IMR-90 (cell line): ENCODE results near the gene SPATS2L. TPM values are rescaled to one million over a fixed set of nuclear protein-coding genes. Genes with fewer than 3 reads are reported as not detected.

ENCODE experiments used
- ATAC-seq: fragments of 200-7000 bp; cut with Tn5 transposase; 2 replicates; pipeline ENCODE4 v1.9.1; 2020; ENCODE audit warnings: low read depth, mild to moderate bottlenecking, moderate library complexity
- BruUV-seq: library from RNA; stranded (reverse); fragments of 400-500 nt; replicated peaks from 2 replicates; lab custom pipeline; 2021; lab: Mats Ljungman, UMichigan
- CTCF ChIA-PET: fragments of 300-600 bp; formaldehyde crosslinking; extraction: SDS; loops from one replicate; lab custom pipeline; 2021; ENCODE audit warnings: antibody characterized with exemption; lab: Yijun Ruan, JAX
- POLR2A ChIA-PET: fragments of 300-600 bp; sonication (Branson Sonifier 250); formaldehyde crosslinking; loops from one replicate; lab custom pipeline; 2022; ENCODE audit warnings: antibody characterized with exemption; ENCODE audit not compliant: unreplicated experiment; lab: Charles Lee
- DNase-seq: peaks from one replicate; pipeline ENCODE4 v3.0.0; 2013
- H2AFZ ChIP-seq: replicated peaks from 2 replicates; pipeline ENCODE3; 2013; ENCODE audit warnings: low read length, mild to moderate bottlenecking; ENCODE audit not compliant: poor library complexity
- H2AK5ac ChIP-seq: 2 replicates; pipeline ENCODE4 v1.6.1; 2013; ENCODE audit warnings: low read depth, low read length, inconsistent platforms
- H2AK9ac ChIP-seq: replicated peaks from 2 replicates; pipeline ENCODE3; 2013; ENCODE audit warnings: mild to moderate bottlenecking, low read depth, low read length, moderate library complexity; ENCODE audit not compliant: poor library complexity
- H2BK120ac ChIP-seq: 2 replicates; pipeline ENCODE4 v1.6.1; 2013; ENCODE audit warnings: low read depth, low read length, inconsistent platforms
- H2BK15ac ChIP-seq: 3 replicates; pipeline ENCODE4 v1.6.1; 2013; ENCODE audit warnings: low read depth, low read length, inconsistent platforms
- H2BK20ac ChIP-seq: 2 replicates; pipeline ENCODE4 v1.6.1; 2013; ENCODE audit warnings: low read depth, mild to moderate bottlenecking, inconsistent platforms, low read length, moderate library complexity
- H2BK5ac ChIP-seq: 2 replicates; pipeline ENCODE4 v1.6.1; 2013; ENCODE audit warnings: mild to moderate bottlenecking, low read depth, low read length, inconsistent platforms; ENCODE audit not compliant: poor library complexity, severe bottlenecking
- H3K14ac ChIP-seq: replicated peaks from 2 replicates; pipeline ENCODE4 v1.6.1; 2013; ENCODE audit warnings: low read depth, low read length, inconsistent platforms
- H3K18ac ChIP-seq: 2 replicates; pipeline ENCODE4 v1.6.1; 2013; ENCODE audit warnings: low read depth, low read length, control low read depth
- H3K23ac ChIP-seq: 2 replicates; pipeline ENCODE4 v1.6.1; 2013; ENCODE audit warnings: low read depth, low read length, inconsistent platforms
- H3K27ac ChIP-seq: 2 replicates; pipeline ENCODE4 v1.5.1; 2013; ENCODE audit warnings: mild to moderate bottlenecking, control low read depth, low read length; ENCODE audit not compliant: insufficient read depth
- H3K27me3 ChIP-seq: 2 replicates; pipeline ENCODE4 v1.6.1; 2013; ENCODE audit warnings: low read length; ENCODE audit not compliant: control insufficient read depth, insufficient read depth
- H3K36me3 ChIP-seq: 2 replicates; pipeline ENCODE4 v1.6.1; 2013; ENCODE audit warnings: low read length, mixed read lengths; ENCODE audit not compliant: control insufficient read depth, insufficient read depth
- H3K4ac ChIP-seq: 2 replicates; pipeline ENCODE4 v1.6.1; 2013; ENCODE audit warnings: low read depth, low read length, inconsistent platforms
- H3K4me1 ChIP-seq: 2 replicates; pipeline ENCODE4 v1.6.1; 2013; ENCODE audit warnings: low read length, mixed read lengths; ENCODE audit not compliant: control insufficient read depth, insufficient read depth
- H3K4me2 ChIP-seq: 2 replicates; pipeline ENCODE4 v1.6.1; 2013; ENCODE audit warnings: low read depth, mild to moderate bottlenecking, control low read depth, low read length, moderate library complexity
- H3K4me3 ChIP-seq: 2 replicates; pipeline ENCODE4 v1.5.1; 2013; ENCODE audit warnings: low read depth, mild to moderate bottlenecking, control low read depth, low read length, moderate library complexity; ENCODE audit not compliant: insufficient read depth
- H3K56ac ChIP-seq: 2 replicates; pipeline ENCODE4 v1.6.1; 2013; ENCODE audit warnings: low read length, inconsistent platforms; ENCODE audit not compliant: insufficient read depth; ENCODE audit errors: extremely low read depth
- H3K79me1 ChIP-seq, 2 experiments: 2 replicates each; pipeline ENCODE4 v1.6.1; 2013; ENCODE audit warnings: low read length in 2 of 2, inconsistent platforms in 1 of 2, low read depth in 1 of 2
- H3K9ac ChIP-seq: 2 replicates; pipeline ENCODE4 v1.6.1; 2013; ENCODE audit warnings: low read depth, low read length, control low read depth
- H3K9me1 ChIP-seq: 2 replicates; pipeline ENCODE4 v1.6.1; 2013; ENCODE audit warnings: low read length, inconsistent platforms; ENCODE audit not compliant: insufficient read depth
- H3K9me3 ChIP-seq: 2 replicates; pipeline ENCODE4 v1.6.1; 2013; ENCODE audit warnings: low read length; ENCODE audit not compliant: control insufficient read depth, insufficient read depth
- H4K20me1 ChIP-seq: 2 replicates; pipeline ENCODE4 v1.6.1; 2013; ENCODE audit warnings: low read length, inconsistent platforms; ENCODE audit not compliant: insufficient read depth
- H4K5ac ChIP-seq: 2 replicates; pipeline ENCODE4 v1.6.1; 2013; ENCODE audit warnings: mild to moderate bottlenecking, low read depth, low read length, control low read depth
- H4K8ac ChIP-seq, 2 experiments: 2 replicates each; pipeline ENCODE4 v1.6.1; 2013; ENCODE audit warnings: low read depth in 2 of 2, low read length in 2 of 2, control low read depth in 1 of 2, inconsistent platforms in 1 of 2
- H4K91ac ChIP-seq: 2 replicates; pipeline ENCODE4 v1.6.1; 2013; ENCODE audit warnings: low read depth, low read length, inconsistent platforms; ENCODE audit not compliant: insufficient read depth
- BHLHE40 ChIP-seq: fragments of 150-350 bp; IDR thresholded peaks from 2 replicates; pipeline ENCODE4 v1.6.1; 2016; ENCODE audit warnings: mild to moderate bottlenecking, low read depth, low read length
- CEBPB ChIP-seq: IDR thresholded peaks from 2 replicates; pipeline ENCODE4 v1.6.1; 2012; ENCODE audit warnings: low read depth, low read length, improper control_type of control experiment
- FOS ChIP-seq: fragments of 150-350 bp; IDR thresholded peaks from 2 replicates; pipeline ENCODE4 v1.6.1; 2016; ENCODE audit warnings: low read depth, low read length
- RCOR1 ChIP-seq: IDR thresholded peaks from 2 replicates; pipeline ENCODE4 v1.6.1; 2012; ENCODE audit warnings: mild to moderate bottlenecking, low read length, improper control_type of control experiment; ENCODE audit not compliant: insufficient replicate concordance
- RFX5 ChIP-seq: IDR thresholded peaks from 2 replicates; pipeline ENCODE4 v1.8.0; 2012; ENCODE audit warnings: low read depth, mild to moderate bottlenecking, low read length, moderate library complexity
- WGBS, 2 experiments: methylation state at CpG; one replicate each; pipeline versions ENCODE4 v1.1.5 to v1.1.7; 2013; ENCODE audit warnings: missing lambda C conversion rate in 2 of 2; ENCODE audit not compliant: insufficient read length in 1 of 2; ENCODE audit errors: extremely low coverage in 2 of 2; 5-methylcytosine and 5-hydroxymethylcytosine counted together
- dilution Hi-C: fragments of 300-500 bp; cut with HindIII; formaldehyde crosslinking; loops from one replicate; pipeline ENCODE4 v1.14.3; 2018; ENCODE audit warnings: low sequenced_read_pairs; ENCODE audit not compliant: unreplicated experiment
- in situ Hi-C: fragments of 300-500 bp; cut with MboI; formaldehyde crosslinking; loops from 3 replicates; pipeline ENCODE4 v1.14.3; 2019; ENCODE audit warnings: low sequenced_read_pairs, inconsistent platforms, mixed read lengths
- intact Hi-C: fragments of 100-400 bp; cut with micrococcal nuclease; formaldehyde crosslinking; loops from 2 replicates; pipeline ENCODE4 v1.10.0; 2022
- polyA plus RNA-seq, 3 experiments: library from polyadenylated mRNA; depleted of rRNA; stranded (reverse); fragments of >200 nt; gene quantifications; 2 replicates each; pipeline ENCODE4 v1.2.3, GENCODE V29; 2012; ENCODE audit warnings: low replicate concordance in 1 of 3
- total RNA-seq: library from RNA; depleted of rRNA; stranded (reverse); fragments of >200 nt; gene quantifications from 2 replicates; pipeline ENCODE4 v1.2.3, GENCODE V29; 2012

SPATS2L gene
- total and polyA plus RNA-seq, 2 of the 4 experiments (the other 2 are of a cell fraction) = 118 to 155 TPM

DNA sequence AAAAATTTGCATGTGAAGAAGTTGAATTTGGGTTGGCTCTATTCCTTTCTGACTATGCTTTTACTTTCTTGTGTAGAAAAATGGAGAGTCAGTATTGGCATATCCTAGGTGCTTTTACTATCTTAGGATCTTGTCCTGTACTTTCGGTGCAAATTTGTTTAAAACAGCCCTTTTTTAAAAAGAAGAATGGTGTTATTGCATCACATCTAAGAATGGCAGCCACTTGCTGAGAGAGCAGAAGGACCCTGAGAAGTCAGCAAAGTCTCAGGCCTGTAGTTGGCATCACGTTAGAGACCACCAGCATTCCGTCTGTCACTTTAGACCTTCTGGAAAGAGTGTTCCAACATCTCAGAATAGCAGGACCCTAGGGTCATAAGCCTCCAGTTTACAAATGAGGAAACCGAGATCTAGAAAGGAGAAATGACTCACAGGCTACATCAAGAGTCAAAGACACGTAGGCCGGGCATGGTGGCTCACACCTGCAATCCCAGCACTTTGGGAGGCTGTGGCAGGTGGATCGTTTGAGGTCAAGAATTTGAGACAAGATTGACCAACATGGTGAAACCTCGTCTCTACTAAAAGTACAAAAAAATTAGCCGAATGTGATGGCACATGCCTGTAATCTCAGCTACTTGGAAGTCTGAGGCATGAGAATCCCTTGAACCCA lies 42.5 kb downstream of the SPATS2L start:
- Histone ChIP-seq H3K23ac (no peak overlapping the region), H4K91ac (no peak overlapping the region), H3K4me2 (no peak overlapping the region), H3K4ac (no peak overlapping the region), H4K8ac (no peak overlapping the region), H3K56ac (no peak overlapping the region), H2BK120ac (no peak overlapping the region), H3K79me1 (peaks cover 32 to 84% of the 10 kb centered on the region in 2 experiments), H4K5ac (no peak overlapping the region; the same call in 1 of the 2 replicates), H2AK9ac (no peak overlapping the region), H3K36me3 (peaks cover 15% of the 10 kb centered on the region), H3K9ac (no peak overlapping the region), H3K9me3 (no peaks in the 10 kb centered on the region), H3K14ac (no peak overlapping the region), H2BK15ac (no peak overlapping the region), H4K20me1 (peaks cover 34% of the 10 kb centered on the region; the same call in 1 of the 2 replicates), H3K27me3 (no peaks in the 10 kb centered on the region), H2AFZ (no peak overlapping the region), H2BK20ac (no peak overlapping the region), H3K9me1 (peaks cover 20% of the 10 kb centered on the region), H3K4me1 (peaks cover 26% of the 10 kb centered on the region), H2AK5ac (no peak overlapping the region), H3K18ac (no peak overlapping the region), H3K4me3 (no peak overlapping the region), H2BK5ac (no peak overlapping the region), H3K27ac (no peak overlapping the region)
- intact Hi-C loops (no loop called here), dilution Hi-C loops (no loop called here), in situ Hi-C loops (no loop called here)
- 96% methylated on average over 4 of the region's 9 CpGs; no CpG with 5 or more reads in 1 of the 2 experiments for WGBS, 2 experiments
- TF ChIP-seq RFX5 (no peak), BHLHE40 (no peak), CEBPB (peak; percentile 65), RCOR1 (no peak), FOS (no peak)
- BruUV-seq = no TSS peak
- CTCF ChIA-PET = interaction anchor here (0.7 kb wide), 1 partner anchor 600 kb away, joined by 3 read pairs; no protein-coding TSS in a partner anchor
- POLR2A ChIA-PET = interaction anchor here (0.5 kb wide), 1 partner anchor 1886 kb away, joined by 10 read pairs; no protein-coding TSS in a partner anchor
- DNase-seq (no peak), ATAC-seq (no peak)
